ENCODE data around the gene PRRT2.

The PRRT2 gene

GRCh38 chr16:29805232-29806098, 6.5 kb upstream of the PRRT2 start:
- no peak for DNase-seq (ENCODE audit: extremely low read depth, low read depth)
- no peak for TF ChIP-seq CTCF (IDR thresholded peaks at IDR 0.05; ENCODE audit: low read depth, low read length, missing control alignments)
- peak overlapping the region; percentile 65 for H3K4me3 ChIP-seq (replicated peaks; ENCODE audit: low read depth, low read length)

GRCh38 chr16:29806099-29806579, 5.9 kb upstream of the PRRT2 start, which contains the start of gene MAZ:
TSS of gene MAZ (plus strand) at chr16:29806529. CDS start at chr16:29806702, 173 bp downstream.
- no peak for TF ChIP-seq CTCF (IDR thresholded peaks at IDR 0.05; ENCODE audit: low read depth, low read length, missing control alignments)
- no peak for DNase-seq (ENCODE audit: extremely low read depth, low read depth)
- H3K4me3 ChIP-seq (replicated peaks; ENCODE audit: low read depth, low read length): peak within 1 kb of the TSS; percentile 74

GRCh38 chr16:29806641-29807425, 5.2 kb upstream of the PRRT2 start:
- TF ChIP-seq CTCF (IDR thresholded peaks at IDR 0.05; ENCODE audit: low read depth, low read length, missing control alignments): no peak
- peak overlapping the region; percentile 74 for H3K4me3 ChIP-seq (replicated peaks; ENCODE audit: low read depth, low read length)
- DNase-seq (ENCODE audit: extremely low read depth, low read depth): no peak

- H3K4me3 ChIP-seq (replicated peaks; ENCODE audit: low read depth, low read length): peak overlapping the region; percentile 74
- DNase-seq (ENCODE audit: extremely low read depth, low read depth): no peak
- TF ChIP-seq CTCF (IDR thresholded peaks at IDR 0.05; ENCODE audit: low read depth, low read length, missing control alignments): peak; percentile 33
Observed at GRCh38 chr16:29807426-29808218, 4.4 kb upstream of the PRRT2 start.

- no peak for DNase-seq (ENCODE audit: extremely low read depth, low read depth)
- peak overlapping the region; percentile 74 for H3K4me3 ChIP-seq (replicated peaks; ENCODE audit: low read depth, low read length)
- no peak for TF ChIP-seq CTCF (IDR thresholded peaks at IDR 0.05; ENCODE audit: low read depth, low read length, missing control alignments)
Observed at GRCh38 chr16:29808219-29808900, 3.6 kb upstream of the PRRT2 start.

Measured in HFF-Myc (cell line).